GM12873 (cell line): ENCODE measurements around the gene CPVL.

ENCODE experiments used
- TF ChIP-seq, protein P1 (sequence below): IDR thresholded peaks from 2 replicates; pipeline ENCODE4 v1.5.1; 2012; ENCODE audit warnings: low read depth, mild to moderate bottlenecking, moderate library complexity, low read length, control low read depth; ENCODE audit not compliant: insufficient read depth; ENCODE audit errors: missing control alignments

Gene CPVL

DNA sequence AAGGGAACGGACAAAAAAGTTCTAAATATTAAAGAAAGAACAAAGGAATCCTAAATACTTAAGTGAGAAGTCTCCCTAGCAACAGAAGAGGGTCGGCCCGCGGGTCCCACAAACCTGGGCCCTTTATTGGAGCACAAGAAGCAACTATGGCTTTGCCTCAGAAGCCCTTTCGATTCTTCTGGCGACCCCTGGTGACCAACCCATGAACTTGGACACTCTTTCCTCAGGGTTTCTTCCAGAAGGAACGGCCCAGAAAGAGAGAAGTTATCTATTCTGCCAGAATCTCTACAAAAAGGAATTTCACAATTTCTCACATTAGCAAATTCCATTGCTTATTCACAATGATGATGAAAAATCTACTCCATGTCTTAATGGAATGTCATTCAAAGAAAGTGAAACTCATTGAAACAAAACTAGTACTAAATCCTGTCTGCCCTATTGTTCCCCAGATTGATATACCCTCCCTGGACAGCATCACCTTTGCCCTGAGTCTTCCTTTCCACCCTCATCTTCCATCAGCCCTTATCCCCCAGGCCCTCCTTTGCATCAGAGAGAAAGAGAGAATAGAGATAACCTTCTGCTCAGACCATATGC, 43.7 kb downstream of the CPVL start:
- TF ChIP-seq, protein P1, sequence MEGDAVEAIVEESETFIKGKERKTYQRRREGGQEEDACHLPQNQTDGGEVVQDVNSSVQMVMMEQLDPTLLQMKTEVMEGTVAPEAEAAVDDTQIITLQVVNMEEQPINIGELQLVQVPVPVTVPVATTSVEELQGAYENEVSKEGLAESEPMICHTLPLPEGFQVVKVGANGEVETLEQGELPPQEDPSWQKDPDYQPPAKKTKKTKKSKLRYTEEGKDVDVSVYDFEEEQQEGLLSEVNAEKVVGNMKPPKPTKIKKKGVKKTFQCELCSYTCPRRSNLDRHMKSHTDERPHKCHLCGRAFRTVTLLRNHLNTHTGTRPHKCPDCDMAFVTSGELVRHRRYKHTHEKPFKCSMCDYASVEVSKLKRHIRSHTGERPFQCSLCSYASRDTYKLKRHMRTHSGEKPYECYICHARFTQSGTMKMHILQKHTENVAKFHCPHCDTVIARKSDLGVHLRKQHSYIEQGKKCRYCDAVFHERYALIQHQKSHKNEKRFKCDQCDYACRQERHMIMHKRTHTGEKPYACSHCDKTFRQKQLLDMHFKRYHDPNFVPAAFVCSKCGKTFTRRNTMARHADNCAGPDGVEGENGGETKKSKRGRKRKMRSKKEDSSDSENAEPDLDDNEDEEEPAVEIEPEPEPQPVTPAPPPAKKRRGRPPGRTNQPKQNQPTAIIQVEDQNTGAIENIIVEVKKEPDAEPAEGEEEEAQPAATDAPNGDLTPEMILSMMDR = peak; percentile 62

DNA sequence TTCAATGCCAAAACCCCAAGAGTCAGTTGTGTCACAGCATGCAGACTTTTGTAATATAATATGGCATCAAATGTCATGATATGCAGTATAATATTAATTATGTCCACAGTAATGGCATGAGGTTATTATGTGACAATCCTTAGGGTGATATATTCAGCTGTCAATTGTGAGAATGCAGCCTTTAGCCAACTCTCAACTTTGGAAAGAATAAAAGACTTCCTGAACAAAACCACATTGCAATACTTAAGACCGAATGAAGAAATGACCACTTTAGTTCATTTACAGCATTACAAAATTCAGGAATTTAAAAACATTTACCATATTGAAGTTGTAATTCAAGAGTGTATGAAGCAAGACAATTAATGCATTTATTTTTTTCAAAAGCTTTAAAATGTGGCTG, 45.4 kb downstream of the CPVL start:
- TF ChIP-seq, protein P1 = no peak

DNA sequence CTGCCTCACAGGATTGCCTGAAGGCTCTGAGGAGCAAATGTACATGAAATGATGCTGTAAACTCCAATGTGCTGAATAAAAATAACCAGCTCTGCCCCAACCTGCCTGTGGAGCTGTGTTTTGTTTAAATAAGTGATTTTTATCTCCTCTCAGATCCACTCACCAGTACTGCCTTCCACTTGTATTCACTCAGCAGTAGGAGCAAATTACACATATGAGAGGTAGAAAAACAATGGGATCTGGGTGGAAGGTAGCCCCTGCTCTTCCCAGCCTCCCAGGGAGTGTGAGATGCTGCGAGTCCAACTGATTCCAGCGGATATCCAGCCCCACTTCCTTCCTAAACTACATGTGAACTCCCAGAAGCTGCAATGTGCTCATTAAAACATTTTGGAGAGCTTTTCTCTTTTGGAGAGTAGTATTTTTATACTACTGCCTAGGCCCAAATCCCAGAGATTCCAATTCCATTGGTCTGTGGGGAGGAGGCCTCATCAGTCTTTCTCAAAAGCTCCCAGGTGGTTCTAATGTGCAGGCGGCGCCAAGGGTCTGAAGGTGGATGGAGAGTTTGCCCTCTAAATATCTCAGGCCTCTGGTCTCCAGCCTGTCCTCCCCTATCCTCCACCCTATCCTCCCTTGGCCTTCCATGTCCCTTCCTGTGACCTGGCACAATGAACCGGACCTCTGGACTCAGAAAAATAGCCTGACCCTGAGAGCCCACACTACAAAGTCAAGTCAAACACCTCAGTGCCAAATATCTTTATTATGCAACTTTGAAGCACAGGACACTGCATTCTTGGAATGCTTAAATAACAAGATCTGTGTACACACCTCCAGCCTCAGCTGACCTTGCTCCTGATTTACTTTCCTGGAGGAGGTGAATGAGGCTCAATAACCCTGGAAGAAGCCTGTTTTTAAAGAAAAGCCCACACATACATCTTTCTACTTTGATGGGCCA, 46.2 kb downstream of the CPVL start:
- TF ChIP-seq, protein P1 = no peak

DNA sequence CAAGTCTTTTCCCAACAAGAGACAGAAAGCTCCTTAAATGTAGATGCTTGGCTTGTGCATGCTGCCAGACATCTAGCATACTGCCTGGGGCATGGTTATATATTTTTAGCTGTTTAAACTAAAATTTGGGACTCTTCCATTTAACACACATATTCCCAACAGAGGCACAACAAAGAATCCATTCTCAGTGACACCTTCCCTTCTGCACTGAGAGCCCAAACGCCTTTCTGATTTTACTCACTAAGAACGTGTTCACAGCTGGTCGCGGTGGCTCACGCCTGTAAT, 49.9 kb downstream of the CPVL start:
- TF ChIP-seq, protein P1 = no peak

DNA sequence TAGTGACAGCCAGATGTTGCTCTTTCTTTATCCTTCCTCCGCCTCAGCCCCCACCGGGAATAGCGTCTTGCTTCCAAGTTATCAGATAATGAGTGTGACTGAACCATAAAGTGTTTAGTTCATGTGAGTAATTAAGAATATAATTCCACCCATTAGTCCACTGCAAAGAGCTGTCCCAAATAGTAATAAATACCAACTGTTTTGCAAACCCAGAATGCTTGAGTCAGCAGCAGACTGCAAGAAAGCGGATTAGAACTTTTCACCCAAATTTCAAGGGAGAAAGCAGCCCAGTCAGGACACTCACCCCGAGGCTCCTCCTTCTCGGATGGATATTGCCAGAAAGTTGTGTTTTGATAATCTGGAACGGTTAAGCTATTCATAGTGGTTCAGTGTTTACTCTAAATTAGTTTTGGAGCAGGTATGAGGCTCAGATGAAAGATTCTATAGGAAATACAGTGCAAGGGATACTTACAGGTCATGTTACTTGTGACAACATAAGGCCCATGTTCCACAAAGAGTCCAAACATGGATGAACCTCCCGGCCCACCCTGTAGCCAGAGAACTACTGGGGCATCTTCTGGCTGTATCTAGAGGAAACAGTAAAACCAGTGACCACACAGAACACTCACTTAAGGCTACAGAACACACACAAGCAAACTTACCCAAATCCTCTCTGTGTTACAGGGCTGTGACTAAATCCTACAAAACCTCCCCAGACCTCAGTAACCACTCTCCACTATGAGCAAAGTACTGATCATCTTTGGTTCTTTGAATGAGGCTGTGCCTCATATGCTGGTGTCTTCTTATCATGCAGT, 50.5 kb downstream of the CPVL start:
- TF ChIP-seq, protein P1 = no peak

DNA sequence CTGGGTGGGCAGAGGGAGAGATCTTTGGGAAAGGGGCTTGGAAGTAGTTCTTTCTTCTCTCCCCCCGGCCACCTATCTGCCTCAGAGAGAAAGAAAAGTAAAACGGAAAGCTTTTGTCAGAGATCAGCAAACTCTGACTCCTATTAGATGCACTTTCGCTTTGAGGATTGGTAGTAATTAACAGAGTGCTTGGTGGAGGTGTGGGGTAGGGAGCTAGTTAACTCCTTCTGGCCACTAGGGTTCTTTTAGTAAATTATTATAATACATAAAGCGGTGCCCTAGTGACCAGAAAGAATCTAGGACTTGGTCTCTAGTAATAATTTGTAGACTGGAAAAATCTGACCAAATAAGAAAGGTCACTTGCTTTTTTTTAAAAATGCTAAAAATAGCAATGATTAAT, 54.6 kb downstream of the CPVL start:
- TF ChIP-seq, protein P1 = peak; percentile 37
